Hematopoietic multipotent progenitor cell treated with erythropoietin and hydrocortisone succinate and interleukin-3 and kit ligand, for 15 days (in vitro differentiated cells): ENCODE results near the gene SAPCD2.
"Not testable (repeated sequence)": the region's sequence is repeated elsewhere in the genome, so short reads cannot be mapped to it uniquely, and the experiment has no call there.

ENCODE experiments used
- DNase-seq: peaks from one replicate; pipeline ENCODE4 v3.0.0-alpha.2; 2015; ENCODE audit warnings: low spot score

Gene SAPCD2

DNA sequence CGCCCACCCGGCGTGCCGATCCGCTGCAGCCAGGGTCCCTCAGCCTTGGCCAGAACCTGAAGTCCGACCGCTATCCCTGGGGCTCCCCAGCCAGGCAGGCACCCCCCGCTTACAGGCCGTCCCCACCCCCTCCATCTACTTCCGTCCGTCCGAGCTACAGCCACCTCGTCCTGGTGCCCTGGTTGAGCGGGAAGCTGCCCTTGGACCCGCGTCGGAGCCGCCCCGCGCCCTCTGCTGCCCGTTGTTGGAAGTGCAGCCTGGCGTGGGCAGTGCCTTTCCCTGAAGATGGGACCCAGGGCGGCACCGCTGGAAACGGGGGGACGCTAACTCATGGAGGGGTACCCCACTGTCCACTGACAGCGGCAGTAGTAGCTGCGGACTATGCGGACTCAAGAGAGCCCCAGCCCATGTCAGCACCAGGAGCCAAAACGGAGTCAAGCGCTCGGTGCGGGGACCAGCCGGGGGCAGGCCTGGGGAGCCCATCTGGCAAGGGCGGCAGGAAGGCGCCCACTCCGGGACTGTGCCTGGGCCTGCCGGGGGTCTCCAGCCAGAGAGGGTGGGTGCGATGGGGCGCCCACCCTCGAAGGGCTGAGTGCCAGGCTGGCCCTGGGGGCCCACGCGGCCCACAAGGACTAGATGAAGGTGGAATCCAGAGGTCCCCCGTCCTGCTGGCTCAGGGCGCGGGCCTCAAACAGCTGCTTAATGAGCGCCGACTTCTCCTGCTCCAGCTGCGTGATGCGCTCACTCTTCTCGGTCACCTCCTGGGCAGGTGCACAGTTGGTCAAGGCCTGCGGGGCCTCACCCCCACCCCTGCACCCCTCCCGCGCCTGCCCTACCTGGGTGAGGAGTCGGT, 6.1 kb downstream of the SAPCD2 start:
- DNase-seq: peak; percentile 65

DNA sequence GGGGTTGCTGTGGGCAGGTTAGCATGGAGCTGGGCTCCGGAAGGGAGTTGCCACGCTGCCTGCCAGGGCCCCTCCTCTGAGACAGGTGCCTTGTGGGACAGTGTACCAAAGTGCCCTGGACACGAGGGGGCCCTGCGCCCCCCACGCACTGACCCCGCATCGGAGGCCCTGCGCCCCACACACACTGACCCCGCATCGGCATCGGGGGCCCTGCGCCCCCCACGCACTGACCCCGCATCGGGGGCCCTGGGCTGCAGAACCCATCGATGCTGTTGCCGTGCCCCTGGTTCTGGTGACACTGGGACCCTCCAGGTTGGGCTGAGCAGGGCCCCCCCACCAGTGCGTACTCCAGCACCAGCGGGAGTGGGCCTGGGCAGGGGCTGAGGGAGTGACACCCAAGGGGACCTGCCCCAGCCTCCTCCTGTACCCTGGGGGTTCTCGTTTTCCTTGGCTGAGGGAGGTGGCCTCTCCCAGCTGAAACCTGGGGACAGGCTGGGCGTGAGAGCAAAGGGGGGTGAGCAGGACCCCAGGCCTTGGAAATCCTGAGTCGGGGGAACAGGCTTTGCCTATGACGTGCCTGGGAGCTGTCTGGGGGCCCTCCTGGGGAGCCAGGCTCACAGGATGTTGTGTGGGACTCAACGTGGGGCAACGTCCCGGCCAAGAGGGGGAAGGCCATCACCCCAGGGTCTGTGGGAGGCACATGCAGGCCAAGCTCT, 6.9 kb downstream of the SAPCD2 start:
- DNase-seq: no peak

- not testable (repeated sequence) for DNase-seq
These were observed 7.6 kb downstream of the SAPCD2 start for GRCh38 chr9:137062798-137063197.

DNA sequence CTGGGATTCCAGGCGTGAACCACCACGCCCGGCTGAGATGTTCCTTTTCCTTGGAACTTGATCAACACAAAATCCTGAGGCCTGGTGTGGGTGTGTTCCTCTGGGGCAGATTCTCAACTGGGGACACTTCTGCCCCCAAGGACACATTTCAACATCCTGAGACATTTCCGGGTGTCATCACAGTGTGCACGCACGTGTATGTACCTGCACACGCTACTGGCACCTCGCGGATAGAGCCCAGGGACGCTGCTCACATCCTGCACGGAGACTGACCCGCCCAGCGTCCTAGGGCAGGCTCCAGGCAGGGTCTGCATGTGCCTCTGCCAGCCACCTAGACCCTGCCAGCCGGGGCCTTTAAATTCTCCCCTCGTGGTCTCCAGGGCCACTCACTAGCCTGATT, 8.0 kb downstream of the SAPCD2 start:
- no peak for DNase-seq

DNA sequence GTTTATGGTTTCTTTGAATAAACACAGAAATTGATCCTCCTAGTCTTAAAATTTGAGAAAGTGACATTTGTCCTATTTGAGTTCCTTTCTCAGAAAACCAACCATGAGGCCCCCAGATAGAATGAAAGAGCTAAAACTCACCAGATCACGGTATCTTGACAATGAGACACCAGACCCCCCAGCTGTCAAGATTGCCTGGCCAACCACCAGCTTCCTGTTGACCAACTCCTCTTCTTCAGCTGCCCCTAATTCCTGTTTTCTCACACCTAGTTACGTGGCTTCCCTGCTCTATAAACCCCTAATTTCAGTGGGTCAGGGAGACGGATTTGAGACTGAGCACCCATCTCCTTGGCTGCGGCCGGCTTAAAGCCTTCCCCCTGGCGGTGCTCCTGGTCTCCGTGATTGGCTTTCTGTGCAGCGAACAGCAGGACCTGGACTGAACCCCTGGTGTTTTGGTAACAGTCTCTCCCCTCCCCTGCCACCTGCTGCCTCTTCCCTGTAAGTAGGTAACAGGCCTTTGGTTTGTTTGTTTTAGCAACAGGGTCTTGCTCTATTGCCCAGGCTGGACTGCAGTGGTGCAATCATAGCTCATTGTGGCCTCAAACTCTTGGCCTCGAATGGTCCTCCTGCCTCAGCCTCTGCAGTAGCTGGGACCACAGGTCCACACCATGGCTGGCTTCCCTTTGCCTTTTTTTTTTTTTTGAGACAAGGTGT, 11.7 kb downstream of the SAPCD2 start:
- no peak for DNase-seq

GRCh38 chr9:137057545-137057944, 12.8 kb downstream of the SAPCD2 start:
- DNase-seq: no peak

DNA sequence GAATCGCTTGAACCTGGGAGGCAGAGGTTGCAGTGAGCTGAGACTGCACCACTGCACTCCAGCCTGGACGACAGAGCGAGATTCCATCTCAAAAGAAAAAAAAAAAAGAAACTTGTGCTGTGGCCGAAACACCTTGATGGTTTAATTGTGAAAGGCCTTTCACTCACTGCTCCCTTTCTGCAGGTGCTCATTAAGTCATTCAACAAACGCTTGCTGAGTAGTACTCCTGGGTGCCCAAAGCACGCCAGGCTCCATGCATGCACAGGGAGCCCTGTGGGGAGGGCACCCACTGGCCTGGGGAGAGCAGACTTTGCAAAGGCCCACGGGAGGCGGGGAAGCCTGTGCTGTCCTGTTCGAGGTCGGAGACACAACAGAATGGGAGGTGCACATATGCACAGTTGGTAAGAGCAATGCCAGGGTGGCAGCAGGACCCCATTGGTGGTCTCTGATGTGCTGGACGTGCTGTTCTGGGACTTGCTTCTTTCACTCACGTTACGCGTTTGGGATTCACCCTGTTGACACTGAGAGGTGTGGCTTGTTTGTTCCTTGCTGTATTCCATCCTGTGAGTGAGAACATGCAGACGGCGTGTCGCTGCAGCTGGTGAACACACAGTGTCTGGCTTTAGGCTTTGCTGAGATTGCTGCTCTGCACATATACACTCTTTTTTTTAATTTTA, 13.5 kb downstream of the SAPCD2 start:
- no peak for DNase-seq

DNA sequence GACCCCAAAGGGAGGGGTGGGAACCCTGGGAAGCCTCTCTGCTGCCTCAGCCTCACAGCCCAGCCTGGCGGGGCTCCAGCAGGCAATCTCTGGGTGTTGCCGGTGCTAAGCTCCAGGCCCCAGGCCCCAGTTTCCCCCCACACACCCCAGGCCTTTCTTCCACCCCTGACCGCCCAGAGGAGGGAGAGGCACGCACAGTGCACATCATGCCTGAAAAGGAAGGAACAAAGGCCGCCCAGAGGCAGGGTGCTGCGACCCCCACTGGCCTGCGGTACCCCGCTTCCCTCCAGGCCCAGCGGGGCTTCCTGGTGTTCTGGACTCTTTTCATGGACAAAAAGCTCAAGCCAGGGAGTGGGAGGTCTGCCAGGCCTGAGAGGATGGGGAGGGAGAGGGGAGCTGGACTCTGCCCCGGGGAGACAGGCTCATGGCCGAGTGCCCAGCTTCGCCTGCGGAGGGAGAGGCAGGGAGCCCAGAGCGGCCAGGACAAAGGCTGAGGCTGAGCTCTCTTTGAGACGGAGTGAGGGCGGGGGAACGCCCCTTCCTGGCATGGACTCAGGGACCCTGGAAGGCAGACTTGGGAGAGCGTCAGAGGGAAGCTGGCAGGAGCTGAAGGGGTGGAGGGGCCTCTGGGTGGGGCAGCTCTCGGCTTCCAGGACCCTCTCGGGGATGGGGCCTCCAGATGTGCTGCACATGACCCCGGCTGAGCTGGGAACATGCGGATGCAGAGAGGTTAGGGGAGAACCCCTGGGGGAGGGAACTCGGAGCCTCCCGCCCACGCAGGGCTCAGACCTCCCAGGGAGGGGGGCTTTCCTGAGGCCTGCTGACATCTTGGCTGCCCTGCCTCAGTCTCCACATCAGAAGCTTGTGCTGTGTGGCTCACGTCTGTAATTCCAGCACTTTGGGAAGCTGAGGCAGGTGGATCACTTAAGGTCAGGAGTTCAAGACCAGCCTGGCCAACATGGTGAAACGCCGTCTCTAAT, 14.7 kb downstream of the SAPCD2 start:
- DNase-seq: no peak

DNA sequence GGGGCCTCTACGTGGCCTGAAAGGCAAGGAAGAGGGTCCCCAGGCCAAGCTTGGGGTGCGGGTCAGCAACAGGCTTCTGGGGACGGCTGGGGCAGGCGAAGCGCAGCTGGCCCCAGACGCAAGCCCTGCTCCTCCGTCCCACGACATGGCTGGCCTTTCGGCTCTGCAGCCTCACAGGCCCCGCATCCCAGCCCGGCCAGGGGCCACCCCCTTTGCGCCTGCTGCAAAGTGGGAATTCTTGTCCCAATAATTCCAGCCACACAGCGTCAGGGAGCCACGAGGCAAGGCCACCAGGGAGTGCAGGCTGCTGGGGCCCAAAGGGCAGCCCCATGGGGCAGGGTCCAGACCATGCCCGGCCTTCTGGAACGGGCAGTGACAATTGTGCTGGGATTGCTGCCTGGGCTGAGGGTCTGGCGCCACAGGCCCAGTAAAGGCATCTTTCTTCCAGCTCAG, 15.4 kb downstream of the SAPCD2 start:
- no peak for DNase-seq

DNA sequence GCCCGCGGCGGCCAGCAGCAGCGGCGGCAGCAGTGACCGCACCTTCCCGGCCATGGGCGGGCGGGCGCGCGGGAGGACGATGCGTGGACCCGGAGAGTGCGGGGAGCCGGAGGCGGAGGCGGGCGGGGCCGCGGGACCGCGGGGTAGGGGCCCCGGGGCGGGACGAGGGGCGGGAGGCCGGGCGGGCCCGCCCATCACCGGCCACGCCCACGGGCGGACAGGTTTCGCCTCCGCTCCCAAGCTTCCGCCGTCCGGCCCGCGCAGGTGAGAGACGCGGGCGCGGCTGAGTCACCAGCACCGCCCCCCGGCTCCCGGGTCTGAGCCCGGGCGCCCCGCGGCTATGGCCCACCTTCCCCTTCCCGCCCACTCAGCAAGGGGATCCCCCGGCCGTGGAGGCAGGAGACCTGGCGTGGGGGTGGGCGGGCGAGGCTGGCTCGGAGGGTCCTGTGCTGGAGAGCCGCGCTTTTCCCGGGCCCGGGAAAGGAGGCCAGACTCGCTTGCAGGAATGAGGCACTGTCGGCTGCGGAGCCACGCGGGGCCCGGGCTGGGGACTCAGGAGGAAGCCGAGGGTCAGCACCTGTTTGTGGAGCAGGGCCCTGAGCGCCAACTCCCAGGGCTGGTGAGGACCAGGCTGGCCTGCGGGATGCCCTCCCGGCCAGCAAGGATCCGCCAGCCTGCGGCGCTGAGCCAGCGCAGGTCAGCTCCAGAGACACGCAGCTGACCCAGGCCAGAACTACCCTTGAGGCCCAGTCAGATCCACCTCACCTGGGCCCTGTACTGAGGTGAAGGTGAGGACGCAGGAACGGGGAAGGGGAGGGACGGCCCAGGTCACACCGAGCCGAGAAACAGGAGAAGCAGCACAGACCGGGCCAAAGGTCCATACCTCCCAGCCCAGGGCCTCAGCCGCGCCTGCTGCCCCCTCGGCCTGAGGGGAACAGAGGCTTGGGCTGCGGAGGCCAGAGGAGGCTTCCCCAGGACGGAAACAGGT, 16.1 kb downstream of the SAPCD2 start, which contains the start of gene ENTPD2:
Gene ENTPD2, minus strand, starts transcription at position 118 of the 988 bp plus-strand sequence. Its CDS starts 64 bp downstream, at position 54.
- DNase-seq: no peak

DNA sequence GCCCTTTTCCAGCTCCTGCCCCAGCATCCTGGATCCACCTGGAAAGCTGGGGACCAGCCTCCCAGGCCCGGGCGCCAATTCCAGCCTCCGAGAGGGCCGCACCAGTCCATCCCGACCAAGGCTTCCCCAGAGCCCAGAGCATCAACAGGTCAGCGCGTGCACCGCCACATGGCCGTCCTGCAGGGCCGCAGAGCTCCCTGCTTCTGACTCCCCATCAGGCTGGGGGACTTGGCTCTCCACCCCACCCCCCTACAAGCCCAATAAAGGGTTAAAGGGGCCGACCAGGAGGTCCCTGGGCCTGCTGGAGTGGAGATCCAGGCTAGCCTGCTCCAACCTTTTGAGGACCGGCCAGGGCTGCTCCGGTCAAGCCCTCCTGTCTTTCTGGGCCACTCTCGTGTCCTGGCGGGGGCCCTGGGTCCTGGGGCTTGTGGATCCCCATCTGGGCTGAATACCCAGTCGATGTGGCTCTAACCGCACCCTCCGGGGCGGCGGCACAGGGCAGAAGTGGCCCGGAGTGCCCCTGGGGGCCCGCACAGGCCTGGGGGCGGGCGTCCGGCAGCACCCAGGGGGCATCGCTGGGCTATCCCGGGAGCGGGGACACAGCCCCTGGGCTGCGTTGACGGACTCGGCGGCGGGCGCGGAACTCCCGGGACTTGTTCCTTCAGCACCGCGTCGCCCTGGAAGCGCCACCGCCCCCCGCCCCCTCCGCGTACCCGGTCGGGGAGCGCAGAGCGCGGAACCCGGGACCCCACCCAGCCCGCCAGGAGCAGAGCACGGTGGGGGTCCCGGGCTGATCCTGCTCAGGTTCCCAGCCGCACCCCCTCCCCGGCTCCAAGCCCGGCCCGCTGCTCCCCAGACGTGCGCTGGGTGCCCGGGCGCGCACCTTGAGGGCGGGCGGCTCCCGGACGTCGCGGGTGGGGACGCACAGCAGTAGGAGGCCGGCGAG, 17.1 kb downstream of the SAPCD2 start:
- no peak for DNase-seq

DNA sequence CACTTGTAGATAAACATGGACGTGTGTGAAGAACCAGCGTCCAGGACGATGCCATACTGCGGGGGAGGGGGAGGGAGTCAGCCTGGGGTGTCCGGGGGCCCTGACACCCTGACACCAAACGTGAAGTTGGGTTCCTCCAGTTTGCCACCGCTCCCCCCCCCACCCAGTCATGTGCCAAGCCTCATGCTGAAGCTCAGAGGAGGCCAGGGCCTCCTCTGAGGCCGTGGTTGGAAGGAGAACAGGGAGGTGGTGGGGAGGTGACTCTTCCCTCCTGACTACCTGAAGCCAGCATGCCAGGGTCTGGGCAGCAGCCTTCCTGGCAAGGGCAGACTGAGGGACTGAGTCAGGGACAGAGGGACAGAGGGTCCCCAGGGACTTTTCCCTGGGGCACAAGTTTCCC, 18.1 kb downstream of the SAPCD2 start:
- DNase-seq: no peak

DNA sequence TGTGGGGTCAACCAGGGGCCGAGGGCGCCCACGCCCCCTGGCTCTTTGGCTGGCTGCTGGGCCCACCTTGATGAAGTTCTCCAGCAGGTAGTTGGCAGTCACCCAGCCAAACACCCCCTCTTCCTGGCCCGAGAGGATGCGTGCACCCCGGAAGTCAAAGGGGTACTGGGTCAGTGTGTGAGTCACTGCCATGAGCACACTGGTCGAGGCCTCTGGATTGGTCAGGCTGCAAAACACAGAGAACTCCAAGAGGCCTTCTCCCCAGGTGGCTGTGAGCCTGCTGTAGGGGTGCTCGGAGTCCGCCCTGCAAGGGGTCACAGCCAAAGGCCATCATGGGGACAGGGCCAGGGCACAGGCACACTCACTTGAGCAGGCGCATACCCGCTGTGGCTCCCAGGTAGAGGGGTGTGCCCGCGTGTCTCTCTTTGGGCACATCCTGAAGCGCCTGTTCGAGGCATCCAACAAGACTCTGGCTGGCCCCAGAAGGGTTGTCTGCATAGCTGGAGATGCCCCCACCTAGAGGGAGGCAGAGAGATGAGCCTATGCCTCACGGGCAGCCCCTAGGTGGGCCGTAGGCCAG, 19.1 kb downstream of the SAPCD2 start:
- no peak for DNase-seq

GRCh38 chr9:137050570-137050969, 19.8 kb downstream of the SAPCD2 start:
- no peak for DNase-seq

- peak; percentile 59 for DNase-seq
These were observed 20.6 kb downstream of the SAPCD2 start for GRCh38 chr9:137049544-137050449.

DNA sequence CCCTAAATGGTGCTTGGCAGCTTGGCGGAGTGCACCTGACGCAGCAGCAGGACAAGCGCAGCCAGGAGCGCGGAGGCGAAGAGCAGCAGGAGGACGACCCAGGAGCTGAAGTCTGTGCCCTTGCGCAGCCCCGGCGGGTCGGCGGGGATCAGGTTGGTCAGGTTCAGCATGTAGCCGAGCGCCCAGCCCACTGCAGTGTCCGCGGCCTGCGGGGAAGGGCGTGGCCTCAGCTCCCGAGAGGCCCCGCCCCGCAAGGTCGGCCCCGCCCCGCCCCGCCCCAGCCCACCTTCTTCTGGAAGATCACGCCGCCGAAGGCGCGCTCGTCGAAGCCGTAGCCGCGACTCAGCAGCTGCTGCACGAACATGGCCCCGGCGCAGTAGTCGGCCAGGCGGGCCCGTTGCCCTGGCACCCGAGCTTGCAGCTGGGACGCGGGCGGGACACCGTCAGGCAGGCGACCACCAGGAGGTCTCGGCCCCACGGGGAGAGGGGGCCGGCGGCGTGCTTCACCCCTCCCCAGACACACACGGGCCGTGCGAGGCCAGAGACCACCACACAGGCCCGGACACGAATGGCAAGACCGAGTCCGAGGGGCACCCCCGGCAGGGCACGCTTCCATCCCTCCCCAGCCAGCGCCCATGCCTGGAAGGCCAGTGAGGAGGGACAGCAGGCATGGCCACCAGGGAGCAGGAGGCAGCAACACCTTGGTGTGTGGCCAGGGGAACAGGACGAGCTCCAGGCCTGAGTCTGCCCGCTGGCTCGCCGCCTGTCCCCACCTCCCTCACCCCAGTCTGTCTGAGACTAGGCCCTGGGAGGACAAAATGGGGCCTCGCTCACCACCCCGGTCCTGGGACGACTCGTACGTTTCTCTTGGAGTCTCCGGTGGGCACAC, 21.5 kb downstream of the SAPCD2 start:
- no peak for DNase-seq
